Measurements from ENCODE around the gene PHTF1. TPM values are rescaled to one million over a fixed set of nuclear protein-coding genes. Genes with fewer than 3 reads are reported as not detected.

Gene PHTF1
- total RNA-seq, 1 experiment from 2014 or later: 14.9 TPM

GRCh38 chr1:113804421-113805255, 45.4 kb upstream of the PHTF1 start:
- Mint-ChIP-seq H3K9me3 (ENCODE audit: low read depth, unreplicated experiment) (no peaks in the 10 kb centered on the region), H3K27ac (ENCODE audit: unreplicated experiment) (no peak overlapping the region), H3K4me1 (ENCODE audit: low read depth, unreplicated experiment) (peaks cover 8% of the 10 kb centered on the region), H3K36me3 (ENCODE audit: insufficient read depth, unreplicated experiment) (peaks cover 6% of the 10 kb centered on the region), H3K27me3 (ENCODE audit: unreplicated experiment) (no peaks in the 10 kb centered on the region), H3K4me3 (ENCODE audit: low read depth, unreplicated experiment) (no peak overlapping the region)
- DNase-seq: no peak
- intact Hi-C loops (cut with micrococcal nuclease; ENCODE audit: unreplicated experiment): no loop called here
- no TSS peak for BruUV-seq (replicated peaks)
- no peak for TF ChIP-seq CTCF (IDR thresholded peaks at IDR 0.05; ENCODE audit: unreplicated experiment)
- CTCF ChIA-PET: no interaction called here

GRCh38 chr1:113802367-113803007, 43.2 kb upstream of the PHTF1 start:
- Mint-ChIP-seq H3K36me3 (ENCODE audit: insufficient read depth, unreplicated experiment) (peaks cover 6% of the 10 kb centered on the region), H3K27me3 (ENCODE audit: unreplicated experiment) (no peaks in the 10 kb centered on the region), H3K9me3 (ENCODE audit: low read depth, unreplicated experiment) (no peaks in the 10 kb centered on the region), H3K4me3 (ENCODE audit: low read depth, unreplicated experiment) (no peak overlapping the region), H3K27ac (ENCODE audit: unreplicated experiment) (no peak overlapping the region), H3K4me1 (ENCODE audit: low read depth, unreplicated experiment) (peaks cover 8% of the 10 kb centered on the region)
- intact Hi-C loops (cut with micrococcal nuclease; ENCODE audit: unreplicated experiment): no loop called here
- no TSS peak for BruUV-seq (replicated peaks)
- DNase-seq: no peak
- no peak for TF ChIP-seq CTCF (IDR thresholded peaks at IDR 0.05; ENCODE audit: unreplicated experiment)
- CTCF ChIA-PET: no interaction called here

DNA sequence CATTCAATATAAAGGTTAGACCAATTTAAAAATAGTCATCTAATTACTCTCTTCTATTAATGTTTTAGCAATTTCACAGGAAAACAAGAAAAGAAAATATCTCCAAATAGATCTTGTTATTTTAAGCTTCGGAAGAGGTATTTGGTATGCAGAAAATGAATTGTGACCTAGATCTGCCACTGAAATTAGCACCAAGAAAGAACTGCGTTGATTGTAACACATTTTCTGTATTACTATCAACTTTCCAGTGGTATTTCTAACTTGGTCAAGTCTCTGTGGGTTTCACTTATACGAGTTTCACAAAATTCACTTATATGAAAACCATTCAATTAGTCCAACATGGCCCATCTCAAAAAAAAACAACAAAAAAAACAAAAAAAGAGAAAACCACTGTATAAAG, 41.2 kb upstream of the PHTF1 start:
- Mint-ChIP-seq H3K27ac (ENCODE audit: unreplicated experiment) (no peak overlapping the region), H3K36me3 (ENCODE audit: insufficient read depth, unreplicated experiment) (peaks cover 5% of the 10 kb centered on the region), H3K9me3 (ENCODE audit: low read depth, unreplicated experiment) (no peaks in the 10 kb centered on the region), H3K27me3 (ENCODE audit: unreplicated experiment) (no peaks in the 10 kb centered on the region), H3K4me1 (ENCODE audit: low read depth, unreplicated experiment) (peaks cover 8% of the 10 kb centered on the region), H3K4me3 (ENCODE audit: low read depth, unreplicated experiment) (no peak overlapping the region)
- intact Hi-C loops (cut with micrococcal nuclease; ENCODE audit: unreplicated experiment): no loop called here
- DNase-seq: no peak
- CTCF ChIA-PET: no interaction called here
- no TSS peak for BruUV-seq (replicated peaks)
- TF ChIP-seq CTCF (IDR thresholded peaks at IDR 0.05; ENCODE audit: unreplicated experiment): no peak

DNA sequence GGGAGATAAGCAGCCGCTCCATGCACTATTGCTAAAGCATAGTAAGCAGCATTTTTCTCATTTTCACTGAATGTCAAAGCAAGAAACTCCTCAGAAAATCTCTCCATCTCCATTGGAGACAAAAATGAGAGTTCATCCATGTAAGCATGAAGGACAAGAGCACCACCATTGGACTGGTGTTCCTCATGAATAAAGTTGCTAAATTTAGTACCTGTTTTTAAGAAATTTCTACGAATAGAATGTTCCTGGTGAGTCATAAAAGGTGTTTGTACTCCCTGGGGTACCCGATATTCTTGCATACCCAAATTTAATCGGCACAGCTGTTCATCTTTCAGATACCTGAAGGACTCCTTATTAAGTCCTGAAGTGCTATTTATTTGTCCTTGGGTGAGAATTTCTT, 38.2 kb upstream of the PHTF1 start:
- CTCF ChIA-PET: no interaction called here
- DNase-seq: no peak
- no peak for TF ChIP-seq CTCF (IDR thresholded peaks at IDR 0.05; ENCODE audit: unreplicated experiment)
- no peaks in the 10 kb centered on the region for H3K9me3 Mint-ChIP-seq (ENCODE audit: low read depth, unreplicated experiment)
- H3K4me1 Mint-ChIP-seq (ENCODE audit: low read depth, unreplicated experiment): no peaks in the 10 kb centered on the region
- intact Hi-C loops (cut with micrococcal nuclease; ENCODE audit: unreplicated experiment): no loop called here
- H3K4me3 Mint-ChIP-seq (ENCODE audit: low read depth, unreplicated experiment): no peak overlapping the region
- no peaks in the 10 kb centered on the region for H3K27me3 Mint-ChIP-seq (ENCODE audit: unreplicated experiment)
- no peak overlapping the region for H3K27ac Mint-ChIP-seq (ENCODE audit: unreplicated experiment)
- H3K36me3 Mint-ChIP-seq (ENCODE audit: insufficient read depth, unreplicated experiment): no peaks in the 10 kb centered on the region
- no TSS peak for BruUV-seq (replicated peaks)
